Measurements from ENCODE around the gene RFPL3. TPM values are rescaled to one million over a fixed set of nuclear protein-coding genes. Genes with fewer than 3 reads are reported as not detected.

Gene RFPL3
- total RNA-seq, 6 experiments from 2014 or later = not detected

DNA sequence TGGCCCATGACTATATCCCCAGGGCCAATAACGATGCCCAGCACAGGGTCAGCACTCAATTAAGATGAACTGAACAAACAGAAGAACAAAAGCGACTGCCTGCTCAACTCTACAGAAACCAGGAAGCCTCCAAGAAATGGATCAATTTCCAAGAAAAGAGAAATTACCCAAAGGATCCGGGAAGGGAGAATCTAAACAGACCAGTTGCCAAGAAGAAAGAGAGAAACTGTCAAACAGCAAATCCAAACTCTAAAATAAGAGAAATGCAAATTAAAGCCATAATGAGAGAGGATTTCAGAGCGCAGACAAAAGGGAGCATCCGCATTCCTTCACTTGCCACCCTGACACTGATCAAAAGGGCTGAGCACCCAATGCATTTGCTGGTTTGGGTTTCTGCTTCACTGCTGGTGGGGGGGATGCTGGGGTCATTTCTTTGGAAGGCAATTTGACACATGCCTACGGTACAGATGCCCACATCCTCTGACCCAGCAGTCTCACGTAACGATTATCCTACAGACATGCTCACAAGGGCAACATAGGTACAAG, 37.7 kb upstream of the RFPL3 start:
- no peak for DNase-seq
- H3K27ac ChIP-seq = no peak overlapping the region
- no peaks in the 10 kb centered on the region for H3K27me3 ChIP-seq
- no peaks in the 10 kb centered on the region for H3K36me3 ChIP-seq
- H3K4me3 ChIP-seq = no peak overlapping the region
- no peak for ATAC-seq
- no peaks in the 10 kb centered on the region for H3K4me1 ChIP-seq
- intact Hi-C loops (cut with DNase I) = no loop called here
- TF ChIP-seq, protein P1, sequence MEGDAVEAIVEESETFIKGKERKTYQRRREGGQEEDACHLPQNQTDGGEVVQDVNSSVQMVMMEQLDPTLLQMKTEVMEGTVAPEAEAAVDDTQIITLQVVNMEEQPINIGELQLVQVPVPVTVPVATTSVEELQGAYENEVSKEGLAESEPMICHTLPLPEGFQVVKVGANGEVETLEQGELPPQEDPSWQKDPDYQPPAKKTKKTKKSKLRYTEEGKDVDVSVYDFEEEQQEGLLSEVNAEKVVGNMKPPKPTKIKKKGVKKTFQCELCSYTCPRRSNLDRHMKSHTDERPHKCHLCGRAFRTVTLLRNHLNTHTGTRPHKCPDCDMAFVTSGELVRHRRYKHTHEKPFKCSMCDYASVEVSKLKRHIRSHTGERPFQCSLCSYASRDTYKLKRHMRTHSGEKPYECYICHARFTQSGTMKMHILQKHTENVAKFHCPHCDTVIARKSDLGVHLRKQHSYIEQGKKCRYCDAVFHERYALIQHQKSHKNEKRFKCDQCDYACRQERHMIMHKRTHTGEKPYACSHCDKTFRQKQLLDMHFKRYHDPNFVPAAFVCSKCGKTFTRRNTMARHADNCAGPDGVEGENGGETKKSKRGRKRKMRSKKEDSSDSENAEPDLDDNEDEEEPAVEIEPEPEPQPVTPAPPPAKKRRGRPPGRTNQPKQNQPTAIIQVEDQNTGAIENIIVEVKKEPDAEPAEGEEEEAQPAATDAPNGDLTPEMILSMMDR (IDR thresholded peaks at IDR 0.05) = no peak
- no peak for TF ChIP-seq POLR2A (IDR thresholded peaks at IDR 0.05)
- H3K9me3 ChIP-seq = no peaks in the 10 kb centered on the region
- 37% methylated on average over 4 of the region's 8 CpGs for WGBS (ENCODE audit: insufficient coverage, low coverage, low lambda C conversion rate, missing lambda C conversion rate)

DNA sequence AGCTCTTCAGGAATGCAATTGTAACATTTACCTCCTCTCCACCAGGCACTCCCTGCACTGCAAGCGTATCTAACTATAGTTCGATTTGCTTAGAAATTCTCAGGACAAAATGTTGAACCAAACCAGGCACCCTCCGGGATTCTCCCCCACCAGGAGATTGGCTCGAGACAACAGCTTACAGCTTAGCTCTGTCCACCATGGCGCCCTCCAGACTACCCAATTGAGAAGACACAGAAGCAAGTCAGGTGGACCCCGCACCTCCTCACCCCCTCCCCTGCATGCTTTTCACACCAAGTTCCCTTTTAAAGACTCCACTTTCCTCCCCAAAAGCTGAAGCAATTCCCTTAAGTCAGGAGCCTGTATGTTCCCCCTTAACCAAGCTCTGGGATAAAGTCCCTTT, 34.7 kb upstream of the RFPL3 start:
- WGBS (ENCODE audit: insufficient coverage, low coverage, low lambda C conversion rate, missing lambda C conversion rate) = 75% methylated on average over 4 of the region's 6 CpGs
- DNase-seq (peak in 1 of 3 donors; percentile 8), ATAC-seq (no peak)

DNA sequence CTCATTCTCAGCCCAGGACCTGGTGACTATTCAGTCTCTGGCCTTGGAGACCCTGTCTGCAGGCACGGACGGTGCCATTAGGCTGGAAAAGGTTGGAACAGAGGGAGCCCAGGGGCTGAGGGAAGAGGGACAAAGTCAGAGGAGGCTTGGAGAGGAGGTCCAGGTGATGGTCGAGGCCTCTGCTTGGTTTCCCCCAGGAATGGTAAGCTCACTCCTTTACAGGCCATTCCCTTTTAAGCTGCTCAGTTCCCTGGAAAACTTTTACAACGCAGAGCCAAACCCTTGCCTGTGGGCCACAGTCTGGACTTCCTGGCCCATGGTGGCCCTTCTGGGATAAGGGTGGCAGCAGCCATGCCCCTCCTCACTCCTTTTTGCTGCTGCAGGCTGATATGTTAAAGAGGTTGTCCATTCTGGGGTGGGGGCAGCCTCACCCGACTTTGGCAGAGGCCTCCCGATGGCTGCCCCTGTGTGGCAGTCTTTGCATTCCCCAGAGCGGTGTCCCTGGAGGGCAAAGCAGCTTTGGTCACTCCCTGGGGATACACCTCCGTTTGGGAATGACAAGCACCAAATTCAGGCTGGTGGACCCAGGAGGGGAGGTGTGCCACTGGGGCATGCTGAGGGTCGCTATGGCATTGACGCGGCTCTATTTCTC, 34.0 kb upstream of the RFPL3 start:
- H3K27me3 ChIP-seq = no peaks in the 10 kb centered on the region
- no peaks in the 10 kb centered on the region for H3K9me3 ChIP-seq
- intact Hi-C loops (cut with DNase I) = no loop called here
- TF ChIP-seq POLR2A (IDR thresholded peaks at IDR 0.05) = no peak
- TF ChIP-seq, protein P1 (IDR thresholded peaks at IDR 0.05) = no peak
- H3K27ac ChIP-seq = no peak overlapping the region
- no peaks in the 10 kb centered on the region for H3K4me1 ChIP-seq
- ATAC-seq (no peak), DNase-seq (peak in 1 of 3 donors; percentile 23)
- H3K36me3 ChIP-seq = no peaks in the 10 kb centered on the region
- no peak overlapping the region for H3K4me3 ChIP-seq
- 56% methylated on average over 3 of the region's 11 CpGs for WGBS (ENCODE audit: insufficient coverage, low coverage, low lambda C conversion rate, missing lambda C conversion rate)

More for the DNA sequence above, 34.7 kb upstream of the RFPL3 start:
- H3K27ac ChIP-seq = no peak overlapping the region
- intact Hi-C loops (cut with DNase I) = no loop called here
- H3K4me1 ChIP-seq = no peaks in the 10 kb centered on the region
- H3K27me3 ChIP-seq = no peaks in the 10 kb centered on the region
- TF ChIP-seq, protein P1 (IDR thresholded peaks at IDR 0.05) = no peak
- TF ChIP-seq POLR2A (IDR thresholded peaks at IDR 0.05) = no peak
- no peaks in the 10 kb centered on the region for H3K9me3 ChIP-seq
- no peak overlapping the region for H3K4me3 ChIP-seq
- H3K36me3 ChIP-seq = no peaks in the 10 kb centered on the region

DNA sequence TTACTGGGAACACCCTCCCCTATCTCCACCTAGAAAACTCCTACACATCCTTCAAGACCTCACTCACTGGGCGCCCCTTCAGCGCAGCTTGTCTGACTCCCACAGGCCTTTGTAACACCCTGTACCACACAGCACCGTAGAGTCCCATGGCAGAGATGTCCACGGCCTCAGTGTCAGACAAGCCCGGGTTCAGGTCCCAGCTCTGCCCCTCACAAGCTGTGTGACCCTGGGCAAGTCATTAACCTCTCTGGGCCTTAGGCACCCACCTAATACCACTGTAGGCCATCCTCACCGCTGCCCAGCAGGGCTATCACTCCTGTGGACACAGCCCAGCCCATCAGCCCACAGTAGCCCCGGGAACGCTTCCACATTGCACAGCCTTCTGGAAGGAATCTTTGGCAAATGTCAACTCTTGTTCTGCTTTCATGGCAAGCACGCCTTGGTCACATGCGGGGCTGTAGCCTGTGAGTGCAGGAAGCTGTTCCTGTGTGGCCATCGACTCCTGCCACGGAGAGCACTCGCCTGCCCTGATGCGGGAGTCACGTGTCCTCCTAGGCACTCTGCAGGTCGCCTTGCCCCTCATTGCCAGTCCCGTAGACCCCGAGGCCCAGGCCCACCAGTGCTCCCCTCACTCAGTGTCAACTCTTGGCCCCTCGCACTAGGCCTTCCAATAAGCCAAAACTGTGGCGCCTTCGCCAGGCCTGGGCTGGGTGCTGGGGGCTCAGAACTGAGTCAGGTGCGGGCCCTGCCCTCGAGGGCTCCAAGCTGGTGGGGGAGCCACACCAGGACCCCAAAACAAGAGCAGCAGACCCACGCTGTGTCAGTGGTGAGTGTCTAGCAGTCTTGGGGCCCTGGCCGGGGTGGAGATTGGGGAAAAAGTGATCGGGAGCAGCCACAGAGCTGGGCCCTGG, 32.9 kb upstream of the RFPL3 start:
- Histone ChIP-seq H3K4me3 (no peak overlapping the region), H3K4me1 (no peaks in the 10 kb centered on the region), H3K9me3 (no peaks in the 10 kb centered on the region), H3K27me3 (no peaks in the 10 kb centered on the region), H3K36me3 (no peaks in the 10 kb centered on the region), H3K27ac (no peak overlapping the region)
- TF ChIP-seq, protein P1 (IDR thresholded peaks at IDR 0.05) = no peak
- no peak for TF ChIP-seq POLR2A (IDR thresholded peaks at IDR 0.05)
- WGBS (ENCODE audit: insufficient coverage, low coverage, low lambda C conversion rate, missing lambda C conversion rate) = 63% methylated on average over 9 of the region's 26 CpGs
- intact Hi-C loops (cut with DNase I) = no loop called here
- ATAC-seq (no peak), DNase-seq (peak in 1 of 3 donors; percentile 39)

Measured in right lobe of liver (tissue), 6 donors.